ENCODE results near the gene LIMD2.
A peak's percentile ranks its signal among the peaks of the same experiment; 100 is the strongest.

The LIMD2 gene

DNA sequence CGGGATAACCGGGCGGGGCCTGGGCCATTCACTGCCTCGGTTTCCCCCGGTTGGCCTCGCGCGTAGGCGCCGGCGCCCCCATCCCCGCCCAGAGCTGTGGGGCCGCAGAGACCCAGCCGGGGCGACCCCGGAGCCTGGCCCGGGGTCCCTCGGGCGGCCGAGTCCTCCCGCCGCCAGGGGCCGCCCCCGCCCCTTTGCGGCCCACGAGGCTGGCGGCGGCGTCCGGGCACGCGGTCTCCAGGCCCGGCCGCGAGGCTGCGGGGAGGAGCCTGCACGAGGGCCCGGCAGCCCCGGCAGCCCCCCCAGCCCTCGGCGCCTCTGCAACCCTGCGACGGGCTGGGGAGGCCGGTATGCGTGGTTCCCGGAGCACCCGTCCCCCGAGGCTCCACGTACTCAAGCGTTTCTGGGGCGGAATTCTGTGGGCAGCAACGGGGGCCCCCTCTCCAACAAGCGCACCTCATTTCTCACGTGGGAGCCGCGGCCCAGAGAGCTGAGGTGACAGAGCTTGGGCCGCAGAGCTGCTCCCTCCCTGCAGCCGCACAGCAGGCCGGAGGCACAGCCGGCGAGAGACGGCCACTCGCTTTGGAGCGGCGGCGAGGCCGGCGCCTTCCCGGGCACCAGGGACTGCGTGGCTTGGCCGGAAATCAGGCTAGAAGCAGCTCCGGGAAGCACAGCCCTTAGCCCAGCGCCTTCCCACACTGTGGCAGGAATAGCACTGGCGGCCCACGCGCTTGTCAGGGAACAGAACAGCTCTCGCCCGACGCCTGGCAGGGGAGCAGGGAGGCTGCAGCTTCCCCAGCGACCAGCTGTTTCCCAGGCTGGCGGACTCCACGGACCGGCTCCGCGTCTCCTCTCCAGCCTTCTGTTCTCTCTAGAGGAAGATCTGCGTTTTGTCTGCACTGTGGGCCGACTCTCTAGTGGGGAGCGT, 867 bp upstream of the LIMD2 start:
- DNase-seq, result peak; percentile 57

DNA sequence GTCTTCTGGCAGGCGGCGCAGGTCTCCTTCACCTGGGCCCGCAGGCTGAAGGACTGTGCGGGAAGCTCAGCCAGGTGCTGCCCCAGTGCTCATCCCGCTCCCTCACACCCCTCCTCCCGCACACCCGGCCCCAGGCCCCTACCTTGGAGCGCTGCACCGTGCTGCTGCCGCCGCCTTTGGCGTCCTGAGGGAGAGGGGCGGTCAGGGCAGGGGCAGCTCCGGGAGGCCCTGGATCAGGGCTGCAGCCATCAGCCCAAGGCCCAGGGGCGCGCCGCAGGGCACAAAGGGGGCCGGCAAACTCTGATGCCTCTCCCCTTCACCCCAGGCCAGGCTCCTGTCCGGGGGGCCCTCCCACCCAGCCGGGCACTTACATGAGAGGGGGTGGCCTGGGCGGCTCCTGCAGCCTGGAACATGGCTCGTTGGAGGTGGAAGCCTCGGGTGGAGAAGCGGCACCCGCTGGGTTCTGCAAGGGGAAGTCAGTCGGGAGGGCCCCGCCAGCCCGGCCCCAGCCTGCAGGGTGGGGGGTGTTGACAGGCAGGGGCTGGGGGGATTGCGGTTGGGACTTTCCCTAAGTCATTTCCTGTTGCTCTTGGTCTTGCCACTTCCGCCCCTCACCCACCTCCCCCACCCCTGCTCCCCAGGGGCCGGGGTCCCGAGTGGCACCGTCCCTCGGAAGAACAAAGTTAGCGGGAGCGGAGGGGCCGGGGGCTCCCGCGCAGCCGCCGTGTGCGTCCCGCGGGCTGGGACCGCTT, 863 bp downstream of the LIMD2 start:
- peak; percentile 89 for DNase-seq

DNA sequence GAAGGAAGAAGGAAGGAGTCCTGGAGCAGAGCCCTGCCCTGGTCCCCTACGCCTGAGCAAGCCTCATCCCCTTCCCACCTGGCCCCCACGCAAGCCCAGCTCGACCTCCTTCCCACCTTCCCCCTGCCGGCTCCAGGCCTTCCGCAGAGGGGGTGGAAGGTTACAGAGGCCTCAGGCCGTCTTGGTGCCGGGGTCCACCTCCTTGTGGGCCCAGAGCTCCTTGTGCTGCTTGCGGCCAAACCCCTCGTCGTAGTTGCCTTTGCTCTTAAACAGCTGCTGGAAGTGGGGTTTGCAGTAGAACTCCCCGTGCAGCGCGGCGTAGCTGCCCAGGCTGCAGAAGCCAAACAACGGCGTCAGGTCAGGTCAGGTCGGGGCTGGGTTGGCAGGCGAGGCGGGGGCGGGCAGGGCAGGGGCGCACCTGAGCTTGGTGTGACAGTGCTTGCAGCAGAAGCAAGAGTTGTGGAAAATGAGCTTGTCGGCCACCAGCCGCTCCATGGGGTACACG, 1.5 kb downstream of the LIMD2 start:
- peak; percentile 32 for DNase-seq

DNA sequence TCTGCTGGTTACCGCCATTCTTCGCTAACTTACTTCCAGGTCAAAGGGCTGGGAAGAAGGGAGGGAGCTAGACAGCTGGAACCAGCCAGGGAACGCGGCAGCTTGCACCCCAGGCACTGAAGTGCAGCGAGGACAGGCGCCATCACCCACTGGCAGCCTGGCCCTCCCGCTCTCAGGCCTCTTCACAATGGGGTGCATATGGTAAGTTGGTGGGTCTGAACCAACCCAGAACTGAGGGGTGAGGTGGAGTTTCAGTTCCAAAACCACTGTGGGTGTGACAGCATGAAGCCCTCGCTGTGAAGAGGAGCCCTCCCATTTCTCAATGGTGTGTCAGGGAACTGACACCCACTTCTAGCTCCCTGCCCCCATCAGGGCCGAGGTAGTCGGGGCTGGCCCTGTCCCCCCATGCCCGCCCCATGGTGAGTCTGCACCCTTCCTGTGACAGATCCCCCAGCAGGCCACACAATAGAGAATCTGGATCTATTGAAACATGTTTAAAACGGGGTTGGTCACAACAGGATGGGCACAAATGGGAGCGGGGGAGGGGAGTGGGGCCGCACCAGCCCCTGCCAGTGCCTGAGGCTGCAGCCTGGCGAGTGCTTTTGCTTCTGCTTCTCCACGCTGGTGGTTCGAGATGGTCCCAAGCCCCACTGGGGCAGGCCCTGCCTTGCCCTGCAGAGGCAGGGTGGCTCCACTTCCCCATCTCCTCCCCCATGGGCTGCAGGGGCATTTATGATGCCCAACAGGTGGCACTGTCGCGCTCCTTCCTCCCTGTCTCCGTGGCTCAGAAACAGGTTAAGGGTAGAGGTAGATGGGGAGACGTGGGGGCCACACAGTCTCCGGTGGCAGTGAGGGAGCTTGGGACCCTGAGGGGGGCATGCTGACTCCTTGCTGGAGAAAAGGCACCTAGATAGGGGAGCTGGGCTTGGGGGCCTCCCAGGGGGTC, 2.3 kb downstream of the LIMD2 start:
- peak; percentile 87 for DNase-seq

DNA sequence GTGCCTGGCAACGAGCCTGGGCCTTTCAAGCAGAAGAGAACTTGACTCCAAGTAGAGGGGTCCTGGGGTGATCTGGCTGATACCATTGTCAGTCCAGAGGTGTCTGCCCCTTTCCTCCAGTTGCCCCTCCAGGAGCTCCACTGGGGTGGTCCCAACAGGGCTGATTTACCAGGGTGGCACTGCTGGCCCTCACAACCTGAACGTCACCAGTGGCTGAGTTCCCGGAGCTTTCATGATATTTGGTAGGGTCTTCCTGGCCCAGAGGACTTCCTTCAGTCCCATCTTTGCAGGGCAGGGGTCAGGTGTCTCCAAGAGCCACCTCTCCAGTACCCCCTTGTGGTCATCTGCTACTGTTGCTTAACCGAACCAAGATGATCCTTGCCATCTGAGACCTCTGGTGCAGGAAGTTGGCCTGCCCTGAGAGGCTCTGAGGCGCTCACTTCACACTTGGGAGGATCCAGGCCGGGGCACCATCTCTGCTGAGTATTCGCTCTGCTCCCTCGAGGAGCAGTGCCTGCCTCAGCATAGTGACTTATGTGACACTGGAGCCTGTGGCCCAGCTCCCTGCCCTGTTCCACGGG, 3.5 kb downstream of the LIMD2 start:
- DNase-seq, result peak; percentile 62

DNA sequence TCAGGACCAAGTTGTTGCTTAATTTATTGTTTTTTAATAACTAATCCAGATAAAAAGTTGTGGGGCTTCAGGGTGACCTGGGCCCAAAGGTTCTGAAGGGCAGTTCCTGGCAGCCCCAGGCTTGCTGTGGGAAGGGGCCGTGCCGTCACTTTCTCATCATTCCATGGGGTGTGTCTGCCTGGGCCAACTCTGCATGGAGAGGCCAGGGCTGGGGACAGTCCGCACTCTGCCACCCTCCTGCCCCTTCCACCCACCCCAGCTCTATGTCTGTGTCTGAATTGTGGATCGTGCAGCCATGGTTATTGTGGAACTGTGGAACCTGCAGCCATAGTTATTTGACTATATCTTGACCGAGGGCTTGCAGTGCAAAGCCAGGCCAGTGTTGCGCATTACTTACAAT, 4.0 kb downstream of the LIMD2 start:
- DNase-seq, result no peak

DNA sequence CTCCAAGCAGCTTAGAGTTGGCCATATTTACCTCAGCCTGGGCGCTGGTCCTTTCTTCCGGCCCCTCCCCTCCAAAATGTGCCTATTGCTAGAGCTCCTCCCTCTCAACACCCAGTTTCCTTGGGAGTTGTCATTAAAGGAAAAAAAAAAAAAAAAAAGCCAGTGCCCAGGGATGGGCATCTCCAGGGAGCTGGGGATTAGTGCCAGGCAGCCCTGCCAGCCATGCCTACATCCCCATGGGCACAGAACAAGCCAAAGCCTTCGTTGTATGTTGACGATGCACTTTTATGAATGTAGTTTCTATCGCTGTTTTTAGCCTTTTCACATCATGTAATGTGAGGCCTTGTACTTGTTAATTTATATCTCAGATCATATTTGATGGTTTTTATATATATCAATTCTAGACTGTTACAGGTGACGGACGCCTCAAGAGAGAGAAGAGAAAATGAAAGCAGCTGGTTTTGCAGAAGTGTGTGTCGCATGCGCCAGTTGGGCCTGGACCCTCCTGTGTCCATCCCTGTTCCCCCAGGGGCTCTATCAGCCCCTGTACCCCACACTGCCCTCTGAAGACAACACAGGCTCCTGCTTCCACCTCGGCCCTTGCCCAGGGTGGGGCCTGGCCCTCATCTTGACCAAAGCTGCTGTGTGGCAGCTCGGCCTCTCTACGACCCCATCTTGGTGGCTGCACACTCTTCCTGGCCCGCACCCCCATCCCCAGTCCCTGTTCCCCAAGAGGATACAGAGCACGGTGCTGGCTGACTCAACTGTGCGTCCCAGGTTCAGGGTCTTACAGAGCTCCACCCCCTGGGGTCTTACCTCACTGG, 4.8 kb downstream of the LIMD2 start:
- DNase-seq, result no peak

DNA sequence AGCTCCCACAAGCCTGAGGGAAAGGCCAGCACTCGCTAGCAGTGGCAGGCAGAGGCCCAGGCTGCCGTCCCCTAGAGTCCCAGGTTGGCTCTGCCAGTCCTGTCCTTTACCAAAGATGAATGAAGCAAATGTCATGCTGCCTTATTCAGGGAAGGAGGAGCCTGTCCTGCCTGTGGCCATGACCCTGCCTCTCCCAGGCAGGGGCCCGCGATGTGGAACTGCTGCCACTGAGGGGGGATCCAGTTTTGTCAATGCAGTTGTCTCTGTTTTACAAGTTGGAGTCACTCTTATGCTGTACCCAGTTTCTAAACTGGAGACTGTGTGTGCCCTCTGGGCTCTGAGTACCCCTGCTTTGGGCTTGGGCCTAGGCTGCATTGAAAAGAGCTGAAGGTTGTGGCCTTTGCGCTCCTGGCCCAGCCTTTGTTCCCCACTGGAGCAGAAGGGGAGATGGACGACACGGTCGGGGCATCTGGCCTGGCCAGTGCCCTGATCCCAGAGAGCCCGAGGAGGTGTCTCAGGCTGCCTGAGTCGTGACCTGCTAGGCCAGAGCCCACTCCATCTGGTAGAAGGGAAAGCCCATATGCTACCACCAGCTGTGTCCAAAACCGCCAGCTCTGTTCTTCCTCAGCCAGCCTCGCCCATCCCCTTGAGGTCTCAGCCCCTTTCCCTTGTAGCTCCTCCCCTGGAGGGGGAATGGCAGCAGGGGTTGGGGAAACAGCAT, 5.5 kb downstream of the LIMD2 start:
- no peak for DNase-seq

DNA sequence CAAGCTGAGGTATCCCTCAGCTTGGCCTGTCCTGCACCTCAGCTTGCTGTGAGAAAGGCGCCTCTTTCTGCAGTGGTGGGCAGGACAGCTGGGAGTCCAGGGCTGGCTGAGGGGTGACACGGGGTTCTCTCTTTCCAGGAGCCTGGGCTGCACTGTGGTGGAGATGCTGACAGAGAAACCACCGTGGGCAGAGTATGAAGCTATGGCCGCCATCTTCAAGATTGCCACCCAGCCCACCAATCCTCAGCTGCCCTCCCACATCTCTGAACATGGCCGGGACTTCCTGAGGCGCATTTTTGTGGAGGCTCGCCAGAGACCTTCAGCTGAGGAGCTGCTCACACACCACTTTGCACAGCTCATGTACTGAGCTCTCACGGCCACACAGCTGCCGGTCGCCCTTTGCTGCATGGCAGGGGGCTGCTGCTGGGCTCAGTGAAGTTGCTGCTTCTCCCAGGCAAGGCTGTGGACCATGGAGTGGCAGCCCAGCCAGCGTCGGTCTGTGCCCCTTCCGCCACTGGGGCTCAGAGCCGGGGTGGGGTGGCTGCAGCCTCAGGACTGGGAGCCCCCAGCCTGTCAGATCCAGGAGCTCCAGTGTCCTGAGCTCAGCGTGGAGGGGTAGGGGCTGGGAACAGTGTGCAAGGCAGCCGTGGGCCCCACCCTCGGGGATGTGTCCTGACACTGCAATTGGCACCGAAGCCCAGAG, 6.4 kb downstream of the LIMD2 start:
- DNase-seq, result no peak

DNA sequence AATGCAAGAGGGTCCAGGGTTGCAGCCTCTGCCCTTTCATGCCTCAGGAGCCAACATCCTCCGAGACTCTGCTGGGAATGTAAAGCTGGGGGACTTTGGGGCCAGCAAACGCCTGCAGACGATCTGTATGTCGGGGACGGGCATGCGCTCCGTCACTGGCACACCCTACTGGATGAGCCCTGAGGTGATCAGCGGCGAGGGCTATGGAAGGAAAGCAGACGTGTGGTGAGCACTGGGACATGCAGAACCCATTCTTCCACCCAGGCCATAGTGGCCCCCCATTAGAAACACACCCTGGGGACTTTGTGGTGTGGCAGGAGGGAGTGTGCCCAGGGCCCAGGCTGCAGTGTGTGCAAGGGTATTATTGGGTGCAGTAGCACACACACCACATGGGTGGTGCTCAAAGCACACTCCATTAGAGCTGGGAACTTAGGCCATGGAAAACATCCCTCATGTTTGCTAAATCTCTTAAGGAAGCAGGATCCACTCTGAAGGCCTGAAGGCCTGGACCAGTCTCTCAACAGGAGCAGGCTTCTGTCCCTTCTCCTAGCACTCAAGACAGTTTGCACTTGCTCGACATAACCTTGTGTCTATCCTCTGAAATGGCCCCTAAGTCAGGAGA, 7.6 kb downstream of the LIMD2 start:
- no peak for DNase-seq

DNA sequence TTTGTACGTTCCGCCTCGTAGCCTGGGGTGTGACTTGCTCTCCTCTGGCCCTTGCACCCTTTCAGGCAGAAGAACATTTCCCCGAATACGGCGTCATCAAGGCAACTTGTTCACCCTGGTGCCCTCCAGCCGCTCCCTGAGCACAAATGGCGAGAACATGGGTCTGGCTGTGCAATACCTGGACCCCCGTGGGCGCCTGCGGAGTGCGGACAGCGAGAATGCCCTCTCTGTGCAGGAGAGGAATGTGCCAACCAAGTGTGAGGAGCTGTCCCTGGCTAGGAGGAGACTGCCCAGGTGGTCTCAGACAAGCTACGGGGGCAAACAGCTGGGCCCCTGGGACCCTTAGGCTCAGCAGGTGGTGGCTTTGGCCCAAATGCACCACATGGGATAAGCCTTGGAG, 10.4 kb downstream of the LIMD2 start:
- no peak for DNase-seq

DNA sequence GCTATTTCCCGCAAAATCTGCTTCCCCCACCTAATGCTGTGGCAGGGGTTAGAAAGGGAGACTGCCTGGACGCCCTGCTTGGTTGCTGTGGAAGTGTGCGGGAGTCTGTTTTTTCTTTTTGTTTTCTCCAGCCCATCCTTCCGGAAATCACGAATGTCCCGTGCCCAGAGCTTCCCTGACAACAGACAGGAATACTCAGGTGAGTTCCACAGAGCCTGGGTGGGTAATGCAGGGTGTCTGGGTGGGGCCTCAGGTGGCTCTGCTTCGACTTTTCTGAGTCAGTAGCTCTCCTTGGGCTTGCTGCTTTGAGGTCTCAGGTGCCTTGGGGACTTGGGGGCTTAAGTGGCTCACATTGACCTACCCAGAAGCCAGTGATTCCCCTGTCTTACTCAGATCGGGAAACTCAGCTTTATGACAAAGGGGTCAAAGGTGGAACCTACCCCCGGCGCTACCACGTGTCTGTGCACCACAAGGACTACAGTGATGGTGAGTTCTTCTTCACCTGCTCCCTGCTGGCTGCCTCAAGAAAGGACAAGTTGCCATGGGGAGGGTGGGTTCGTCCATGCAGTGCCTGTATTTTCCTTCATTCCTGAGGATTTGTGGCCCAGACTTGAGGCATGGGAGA, 11.4 kb downstream of the LIMD2 start:
- DNase-seq, result no peak

DNA sequence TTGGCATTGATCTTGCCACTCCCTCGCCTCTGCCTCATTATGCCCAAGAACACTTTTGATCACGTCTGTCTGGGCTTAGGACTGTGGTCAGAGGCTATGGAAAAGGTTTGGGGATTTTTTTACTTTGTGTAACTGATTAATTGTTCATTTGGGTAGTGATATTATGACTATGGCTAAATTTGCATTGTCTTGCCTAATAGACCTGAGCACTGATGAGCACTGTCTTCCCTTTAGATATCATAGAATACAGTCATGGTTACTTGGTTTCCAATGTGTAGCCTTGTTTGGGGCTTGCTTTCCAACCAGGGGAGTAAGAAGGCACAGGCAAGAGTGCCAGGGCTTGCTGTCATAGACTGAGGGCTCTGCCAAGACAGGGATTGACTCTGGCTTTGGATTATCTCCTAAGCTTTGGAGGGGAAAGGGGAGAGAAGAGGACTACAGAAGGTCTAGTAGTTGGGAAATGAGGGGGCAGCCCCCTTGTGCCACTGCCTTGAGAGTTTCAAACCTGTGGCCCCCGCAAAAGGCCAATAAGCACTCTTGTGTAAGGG, 13.7 kb downstream of the LIMD2 start:
- no peak for DNase-seq

DNA sequence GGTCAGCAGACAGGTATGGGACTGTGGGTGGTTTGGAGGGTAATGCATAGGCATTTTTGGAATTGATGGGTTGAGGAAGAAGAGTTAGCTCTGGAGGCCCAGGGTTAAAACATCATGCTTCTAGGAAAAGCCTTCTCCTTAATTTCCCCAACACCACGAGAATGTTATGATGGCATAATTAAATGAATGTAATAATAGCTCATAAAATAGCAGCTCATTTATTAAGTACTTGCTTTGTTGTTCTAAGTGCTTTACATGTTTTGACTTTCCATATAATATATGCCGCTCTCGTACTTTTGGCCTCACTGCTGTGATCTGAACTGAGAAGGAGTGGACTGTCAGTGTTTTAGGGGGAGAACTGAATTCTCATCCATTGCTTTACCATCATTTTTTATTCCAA, 14.3 kb downstream of the LIMD2 start:
- DNase-seq, result no peak

DNA sequence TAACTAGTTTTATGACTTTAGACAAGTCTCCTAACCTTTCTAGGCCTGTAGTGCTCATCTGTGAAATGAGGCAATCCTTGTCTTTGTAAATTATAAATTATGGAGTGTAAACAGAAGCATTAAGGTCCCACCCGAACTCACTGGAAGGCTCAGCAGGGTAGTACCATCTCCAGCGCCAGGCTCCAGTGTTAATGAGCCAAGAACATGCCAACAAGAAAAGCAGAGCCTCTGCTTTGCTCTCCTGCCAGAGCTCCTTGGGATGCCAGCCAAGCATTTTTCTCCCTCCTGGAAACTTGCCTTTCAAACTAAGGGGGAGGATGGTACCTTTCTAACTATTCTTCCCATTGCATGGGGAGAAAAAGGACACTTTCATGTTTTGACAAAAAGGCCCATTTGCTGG, 14.9 kb downstream of the LIMD2 start:
- DNase-seq, result no peak

DNA sequence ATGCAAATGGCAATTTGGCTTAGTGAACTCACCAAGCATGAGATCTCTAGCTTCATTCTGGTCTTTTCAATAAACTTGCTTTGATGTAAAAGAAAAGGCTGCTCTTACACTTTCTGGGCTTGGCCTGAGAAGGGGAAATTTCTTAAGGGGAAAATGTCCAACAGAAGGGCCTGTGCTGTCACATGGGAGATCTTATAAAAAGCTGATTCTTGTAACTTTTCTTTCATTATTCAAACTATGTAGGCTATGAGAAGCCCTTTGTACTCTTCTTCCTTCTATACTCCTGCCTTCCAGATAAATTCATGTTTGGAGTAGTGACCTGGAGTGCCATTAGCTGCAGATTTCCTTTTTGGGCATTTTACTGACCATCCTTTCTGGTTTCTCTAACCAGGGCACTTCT, 16.9 kb downstream of the LIMD2 start:
- no peak for DNase-seq

DNA sequence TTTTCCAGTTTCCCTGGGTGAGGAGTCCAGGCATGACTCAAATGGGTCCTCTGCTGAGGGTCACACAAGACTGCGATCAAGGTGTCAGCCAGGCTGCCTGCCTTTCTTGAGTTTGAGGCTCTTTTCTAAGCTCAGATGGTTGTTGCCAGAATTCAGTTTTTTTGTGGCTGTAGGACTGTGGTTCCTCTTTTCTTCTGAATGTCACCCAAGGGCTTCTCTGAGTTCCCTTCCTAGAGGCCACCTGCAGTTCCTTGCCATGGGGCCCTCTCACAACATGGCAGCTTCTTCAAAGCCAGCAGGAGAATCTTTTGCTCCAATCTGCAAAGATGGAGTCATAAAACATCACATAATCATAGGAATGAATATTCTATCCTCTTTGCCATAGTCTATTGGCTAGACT, 17.5 kb downstream of the LIMD2 start:
- no peak for DNase-seq

DNA sequence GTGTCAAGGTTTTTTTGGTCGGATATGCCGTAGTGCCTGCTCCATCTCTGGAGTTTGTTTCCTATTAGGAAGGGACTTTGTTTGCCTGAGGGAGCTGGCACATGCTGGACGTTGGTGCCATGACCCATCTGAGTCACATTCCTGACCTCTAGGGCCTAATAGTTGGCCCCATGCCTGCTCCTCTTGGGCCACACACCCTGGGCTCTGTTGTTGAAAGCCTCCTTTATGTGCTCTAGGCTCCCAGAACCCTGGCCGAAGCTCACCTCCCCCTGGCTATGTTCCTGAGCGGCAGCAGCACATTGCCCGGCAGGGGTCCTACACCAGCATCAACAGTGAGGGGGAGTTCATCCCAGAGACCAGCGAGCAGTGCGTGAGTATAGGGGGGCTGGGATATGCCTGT, 18.4 kb downstream of the LIMD2 start:
- no peak for DNase-seq

DNA sequence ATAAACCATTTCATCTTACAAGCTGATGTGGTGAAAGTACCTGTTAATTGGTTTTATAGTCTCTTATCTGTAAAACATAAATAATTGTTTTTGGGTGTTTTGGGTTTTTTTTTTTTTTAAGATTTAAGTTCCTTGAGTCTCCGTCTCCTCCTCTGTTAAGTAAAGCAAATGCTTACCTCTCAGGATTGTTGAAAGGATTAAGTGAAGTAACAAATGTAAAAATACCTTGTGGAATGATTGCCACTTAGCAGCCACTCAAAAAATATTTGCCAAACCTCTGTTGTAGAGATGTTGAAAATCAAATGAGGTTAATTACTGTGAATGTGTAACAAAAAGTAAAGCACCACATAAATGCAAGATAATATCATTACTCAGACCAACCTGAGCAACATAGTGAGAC, 19.2 kb downstream of the LIMD2 start:
- no peak for DNase-seq

Measured in activated CD4-positive, alpha-beta T cell treated with anti-CD3 and anti-CD28 coated beads, Interleukin-2, amount 50 U/mL, for 16 hours (primary cell).